Measurements from ENCODE around the gene SAV1.
"Not testable (repeated sequence)": the region's sequence is repeated elsewhere in the genome, so short reads cannot be mapped to it uniquely, and the experiment has no call there.

The SAV1 gene

GRCh38 chr14:50667996-50668825 lies at the start of gene SAV1:
SAV1 (minus strand) TSS chr14:50668306; CDS start chr14:50667967, 339 bp downstream.
- DNase-seq (ENCODE audit: low spot score), result peak; percentile 36

GRCh38 chr14:50717811-50718210 lies 49.7 kb upstream of the SAV1 start:
- no peak for DNase-seq (ENCODE audit: low spot score)

- peak; percentile 7 for DNase-seq (ENCODE audit: low spot score)
Measured at GRCh38 chr14:50714450-50715073, 46.5 kb upstream of the SAV1 start.

GRCh38 chr14:50711043-50711442 lies 42.9 kb upstream of the SAV1 start:
- no peak for DNase-seq (ENCODE audit: low spot score)

GRCh38 chr14:50705026-50705593 lies 37.0 kb upstream of the SAV1 start:
- DNase-seq (ENCODE audit: low spot score), result no peak

GRCh38 chr14:50704454-50705010 lies 36.4 kb upstream of the SAV1 start:
- DNase-seq (ENCODE audit: low spot score), result no peak

GRCh38 chr14:50697659-50698290 lies 29.7 kb upstream of the SAV1 start:
- DNase-seq (ENCODE audit: low spot score), result no peak

- not testable (repeated sequence) for DNase-seq (ENCODE audit: low spot score)
Measured at GRCh38 chr14:50694260-50694659, 26.2 kb upstream of the SAV1 start.

GRCh38 chr14:50688875-50689274 lies 20.8 kb upstream of the SAV1 start:
- no peak for DNase-seq (ENCODE audit: low spot score)

GRCh38 chr14:50679674-50680073 lies 11.6 kb upstream of the SAV1 start:
- no peak for DNase-seq (ENCODE audit: low spot score)

GRCh38 chr14:50678163-50678562 lies 10.1 kb upstream of the SAV1 start:
- no peak for DNase-seq (ENCODE audit: low spot score)

GRCh38 chr14:50677527-50678063 lies 9.5 kb upstream of the SAV1 start:
- no peak for DNase-seq (ENCODE audit: low spot score)

- no peak for DNase-seq (ENCODE audit: low spot score)
Measured at GRCh38 chr14:50676814-50677516, 8.9 kb upstream of the SAV1 start.

GRCh38 chr14:50675597-50675996 lies 7.5 kb upstream of the SAV1 start:
- no peak for DNase-seq (ENCODE audit: low spot score)

- no peak for DNase-seq (ENCODE audit: low spot score)
Measured at GRCh38 chr14:50670866-50671256, 2.8 kb upstream of the SAV1 start.

GRCh38 chr14:50670196-50670865 lies 2.2 kb upstream of the SAV1 start:
- DNase-seq (ENCODE audit: low spot score), result no peak

GRCh38 chr14:50669441-50669986 lies 1.4 kb upstream of the SAV1 start:
- DNase-seq (ENCODE audit: low spot score), result no peak

GRCh38 chr14:50668826-50669143 lies 679 bp upstream of the SAV1 start:
- DNase-seq (ENCODE audit: low spot score), result no peak

- DNase-seq (ENCODE audit: low spot score), result peak; percentile 23
Measured at GRCh38 chr14:50667684-50667995, 466 bp downstream of the SAV1 start.

- peak; percentile 19 for DNase-seq (ENCODE audit: low spot score)
Measured at GRCh38 chr14:50666772-50667683, 1.1 kb downstream of the SAV1 start.

Measured in CD4-positive, alpha-beta T cell treated with Interleukin-15 for 4 hours (primary cell).